ENCODE measurements around the gene TOE1. TPM values are rescaled to one million over a fixed set of nuclear protein-coding genes. Genes with fewer than 3 reads are reported as not detected.
A peak's percentile ranks its signal among the peaks of the same experiment; 100 is the strongest.

The TOE1 gene
- total and polyA plus RNA-seq, 9 of the 15 experiments (the other 6 are each of a cell fraction or from before 2014, with no cell fraction given): 32.1 to 85.7 (median 38.0) TPM

GRCh38 chr1:45325851-45326506, 14.0 kb upstream of the TOE1 start:
- intact Hi-C loops (cut with micrococcal nuclease): no loop called here
- FAIRE-seq: no peak
- DNase-seq (ENCODE audit: extremely low read depth in 1 of 4, low spot score in 3 of 4): peak in 2 of 4 experiments; percentile 23 to 32
- Histone ChIP-seq H3K4me1 (replicated peaks in 1 of 2; ENCODE audit: control insufficient read depth in 2 of 2, insufficient read depth in 2 of 2, low read length in 2 of 2) (peaks cover 6 to 31% of the 10 kb centered on the region in 2 experiments; a peak in 3 of 5 replicates), H4K20me1 (replicated peaks; ENCODE audit: control insufficient read depth, insufficient read depth, low read length) (no peaks in the 10 kb centered on the region), H3K27me3 (ENCODE audit: control insufficient read depth in 2 of 2, insufficient read depth in 2 of 2, low read length in 2 of 2) (no peaks in the 10 kb centered on the region), H2AFZ (ENCODE audit: low read depth, low read length) (no peak overlapping the region), H3K27ac (ENCODE audit: extremely low read depth, low read depth, low read length) (no peak overlapping the region), H3K9me3 (replicated peaks; ENCODE audit: control insufficient read depth, insufficient read depth, low read depth, low read length) (no peaks in the 10 kb centered on the region), H3K36me3 (ENCODE audit: control insufficient read depth, insufficient read depth, low read length) (peaks cover 12% of the 10 kb centered on the region; the same call in 2 of the 3 replicates), H3K9me1 (ENCODE audit: control insufficient read depth, insufficient read depth, low read length) (peaks cover 3% of the 10 kb centered on the region), H3K4me2 (ENCODE audit: insufficient read depth, low read length) (no peak overlapping the region), H3K9ac (ENCODE audit: insufficient read depth in 1 of 2, low read depth in 2 of 2, low read length in 2 of 2) (no peak overlapping the region), H3K4me3 (no peak overlapping the region), H3K79me2 (ENCODE audit: control insufficient read depth, insufficient read depth, low read length) (no peaks in the 10 kb centered on the region)
- WGBS (ENCODE audit: insufficient coverage, low coverage, missing lambda C conversion rate): 59% methylated on average over 6 of the region's 6 CpGs
- CTCF ChIA-PET (ENCODE audit: low intra/inter-chr PET ratio): no interaction called here
- BruUV-seq (replicated peaks): no TSS peak
- no peak; the same call in 2 of the 3 replicates for ATAC-seq
- POLR2A ChIA-PET: interaction anchor here (0.6 to 3.3 kb wide), 6 partner anchors 11 to 605 kb away, joined by 3 to 22 read pairs (median 4); partner anchors contain the start of genes MUTYH and TOE1
- in situ Hi-C loops (cut with MboI): no loop called here
- TF ChIP-seq MTF1 (CRISPR knock-in tag; IDR thresholded peaks at IDR 0.05; ENCODE audit: borderline replicate concordance): no peak
- no peak for TF ChIP-seq ATF7 (IDR thresholded peaks at IDR 0.05)
- TF ChIP-seq SIX5 (IDR thresholded peaks at IDR 0.05; ENCODE audit: borderline replicate concordance in 1 of 2, insufficient read depth in 1 of 2, low read depth in 1 of 2, low read length in 2 of 2): no peak
- TF ChIP-seq ZC3H4 (CRISPR knock-in tag; IDR thresholded peaks at IDR 0.05; ENCODE audit: borderline replicate concordance): no peak
- TF ChIP-seq GATAD2B (IDR thresholded peaks at IDR 0.05; ENCODE audit: borderline replicate concordance): no peak
- TF ChIP-seq CEBPB (tag; IDR thresholded peaks at IDR 0.05): peak; percentile 53
- no peak for TF ChIP-seq FIP1L1 (IDR thresholded peaks at IDR 0.05; ENCODE audit: low read depth, low read length, poor library complexity, severe bottlenecking)
- TF ChIP-seq ZNF740 (CRISPR knock-in tag; IDR thresholded peaks at IDR 0.05): no peak
- TF ChIP-seq ZNF740 (tag; IDR thresholded peaks at IDR 0.05): no peak
- no peak for TF ChIP-seq HIVEP1 (CRISPR knock-in tag; IDR thresholded peaks at IDR 0.05)

Data from K562 (cell line).